Mesendoderm (in vitro differentiated cells): ENCODE data around the gene KCTD21.

Source experiments
- DNase-seq: peaks from one replicate; pipeline ENCODE4 v3.0.0; 2013
- H2AK5ac ChIP-seq: 2 replicates; pipeline ENCODE4 v1.6.1; 2013; ENCODE audit warnings: low read length, inconsistent platforms
- H2BK120ac ChIP-seq: 2 replicates; pipeline ENCODE4 v1.6.1; 2013; ENCODE audit warnings: low read depth, mild to moderate bottlenecking, low read length, moderate library complexity, mixed read lengths
- H2BK15ac ChIP-seq: replicated peaks from 2 replicates; pipeline ENCODE4 v1.6.1; 2013; ENCODE audit warnings: low read depth, mild to moderate bottlenecking, moderate library complexity
- H2BK5ac ChIP-seq: 2 replicates; pipeline ENCODE4 v1.6.1; 2013; ENCODE audit warnings: low read length, inconsistent platforms
- H3K18ac ChIP-seq: 2 replicates; pipeline ENCODE4 v1.6.1; 2013; ENCODE audit warnings: mild to moderate bottlenecking, low read length, mixed read lengths
- H3K23ac ChIP-seq: one replicate; pipeline ENCODE4 v1.6.1; 2013; ENCODE audit warnings: low read length
- H3K27ac ChIP-seq: 2 replicates; pipeline ENCODE4 v1.5.1; 2013; ENCODE audit warnings: low read depth, mild to moderate bottlenecking, inconsistent platforms, low read length, moderate library complexity
- H3K27me3 ChIP-seq: 2 replicates; pipeline ENCODE4 v1.6.1; 2013; ENCODE audit warnings: low read length, control low read depth, mild to moderate bottlenecking, inconsistent platforms; ENCODE audit not compliant: insufficient read depth, poor library complexity
- H3K36me3 ChIP-seq: 2 replicates; pipeline ENCODE4 v1.6.1; 2013; ENCODE audit warnings: low read length, inconsistent platforms; ENCODE audit not compliant: control insufficient read depth, insufficient read depth
- H3K4ac ChIP-seq: one replicate; pipeline ENCODE4 v1.6.1; 2013; ENCODE audit warnings: low read depth, mild to moderate bottlenecking, low read length, moderate library complexity
- H3K4me1 ChIP-seq: 2 replicates; pipeline ENCODE4 v1.6.1; 2013; ENCODE audit warnings: low read depth, low read length, inconsistent platforms; ENCODE audit not compliant: control insufficient read depth
- H3K4me2 ChIP-seq: 2 replicates; pipeline ENCODE4 v1.6.1; 2013; ENCODE audit warnings: low read length
- H3K4me3 ChIP-seq: 2 replicates; pipeline ENCODE4 v1.5.1; 2013; ENCODE audit warnings: mild to moderate bottlenecking, low read length
- H3K56ac ChIP-seq: one replicate; pipeline ENCODE4 v1.6.1; 2013; ENCODE audit warnings: low read length
- H3K79me1 ChIP-seq: 2 replicates; pipeline ENCODE4 v1.6.1; 2013; ENCODE audit warnings: low read length, inconsistent platforms
- H3K79me2 ChIP-seq: 2 replicates; pipeline ENCODE4 v1.6.1; 2013; ENCODE audit warnings: mild to moderate bottlenecking, low read length; ENCODE audit not compliant: control insufficient read depth, insufficient read depth
- H3K9ac ChIP-seq: 2 replicates; pipeline ENCODE4 v1.6.1; 2013; ENCODE audit warnings: low read length, inconsistent platforms
- H4K5ac ChIP-seq: one replicate; pipeline ENCODE4 v1.6.1; 2013; ENCODE audit warnings: low read length
- H4K8ac ChIP-seq: one replicate; pipeline ENCODE4 v1.6.1; 2013; ENCODE audit warnings: low read depth, mild to moderate bottlenecking, control low read depth, low read length, moderate library complexity
- WGBS: extraction: QIAGEN DNeasy Blood & Tissue Kit; methylation state at CpG from one replicate; pipeline ENCODE4 v1.1.7; 2013; ENCODE audit warnings: low lambda C conversion rate, missing lambda C conversion rate; ENCODE audit not compliant: insufficient coverage; ENCODE audit errors: extremely low coverage; 5-methylcytosine and 5-hydroxymethylcytosine counted together

Gene KCTD21

DNA sequence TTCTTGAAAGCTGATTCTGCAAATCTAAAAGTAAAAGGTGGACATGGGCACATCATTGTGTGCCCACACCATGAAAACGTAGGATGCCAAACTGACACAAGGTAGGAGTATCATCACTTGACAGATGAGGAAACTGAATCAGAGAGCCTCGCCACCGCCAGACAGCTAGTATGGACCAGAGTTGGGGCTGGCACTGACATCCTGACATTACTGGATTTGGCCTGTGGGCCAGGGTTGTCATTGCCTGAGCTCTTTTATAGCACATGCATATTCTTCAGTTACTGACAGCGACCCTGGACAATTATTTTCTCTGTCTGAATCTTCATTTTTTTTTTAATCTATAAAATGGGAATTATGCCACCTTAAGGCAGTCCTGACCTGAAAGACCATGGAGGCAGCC is 16.8 kb upstream of the KCTD21 start:
- Histone ChIP-seq H2BK5ac (no peak overlapping the region), H3K27me3 (no peaks in the 10 kb centered on the region), H2BK120ac (no peak overlapping the region), H2BK15ac (no peak overlapping the region), H3K9ac (no peak overlapping the region), H3K4me1 (peaks cover 1% of the 10 kb centered on the region), H3K4me2 (no peak overlapping the region), H2AK5ac (no peak overlapping the region), H4K5ac (no peak overlapping the region), H3K79me1 (no peaks in the 10 kb centered on the region), H3K23ac (no peak overlapping the region), H3K56ac (no peak overlapping the region), H3K18ac (no peak overlapping the region), H3K4me3 (no peak overlapping the region), H3K4ac (no peak overlapping the region), H3K79me2 (no peaks in the 10 kb centered on the region), H3K27ac (no peak overlapping the region), H3K36me3 (no peaks in the 10 kb centered on the region), H4K8ac (no peak overlapping the region)
- DNase-seq = no peak
- no CpG with 5 or more reads among the region's 4 CpGs for WGBS

DNA sequence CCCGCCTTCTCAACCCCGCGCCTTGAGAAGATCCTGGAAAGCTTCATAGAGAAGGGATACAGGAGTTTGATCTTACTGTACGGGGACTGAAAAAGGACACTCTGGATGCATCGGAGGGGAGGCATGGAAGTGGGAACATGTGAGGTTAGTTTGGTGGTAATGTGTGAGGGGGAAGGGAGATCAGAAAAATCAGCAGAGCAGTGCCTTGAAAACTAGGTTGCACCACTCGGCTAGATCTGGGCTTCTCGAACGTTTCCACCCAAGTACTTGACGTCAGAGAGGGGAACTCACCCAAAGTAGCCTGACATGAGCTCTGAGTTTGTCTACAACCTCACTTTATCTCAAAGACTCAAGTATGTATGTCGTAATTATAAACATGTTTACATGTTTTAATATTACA is 14.8 kb upstream of the KCTD21 start:
- H3K36me3 ChIP-seq = no peaks in the 10 kb centered on the region
- H3K4me2 ChIP-seq = no peak overlapping the region
- H3K27me3 ChIP-seq = no peaks in the 10 kb centered on the region
- no peak overlapping the region for H2BK5ac ChIP-seq
- WGBS = no CpG with 5 or more reads among the region's 10 CpGs
- no peak overlapping the region for H4K5ac ChIP-seq
- H4K8ac ChIP-seq = no peak overlapping the region
- H3K9ac ChIP-seq = no peak overlapping the region
- no peak overlapping the region for H2BK120ac ChIP-seq
- no peak overlapping the region for H3K56ac ChIP-seq
- no peaks in the 10 kb centered on the region for H3K79me1 ChIP-seq
- H3K27ac ChIP-seq = no peak overlapping the region
- no peak for DNase-seq
- no peak overlapping the region for H2AK5ac ChIP-seq
- peaks cover 1% of the 10 kb centered on the region for H3K4me1 ChIP-seq
- H3K4ac ChIP-seq = no peak overlapping the region
- H3K79me2 ChIP-seq = no peaks in the 10 kb centered on the region
- H3K18ac ChIP-seq = no peak overlapping the region
- H3K4me3 ChIP-seq = no peak overlapping the region
- no peak overlapping the region for H3K23ac ChIP-seq
- H2BK15ac ChIP-seq = no peak overlapping the region

DNA sequence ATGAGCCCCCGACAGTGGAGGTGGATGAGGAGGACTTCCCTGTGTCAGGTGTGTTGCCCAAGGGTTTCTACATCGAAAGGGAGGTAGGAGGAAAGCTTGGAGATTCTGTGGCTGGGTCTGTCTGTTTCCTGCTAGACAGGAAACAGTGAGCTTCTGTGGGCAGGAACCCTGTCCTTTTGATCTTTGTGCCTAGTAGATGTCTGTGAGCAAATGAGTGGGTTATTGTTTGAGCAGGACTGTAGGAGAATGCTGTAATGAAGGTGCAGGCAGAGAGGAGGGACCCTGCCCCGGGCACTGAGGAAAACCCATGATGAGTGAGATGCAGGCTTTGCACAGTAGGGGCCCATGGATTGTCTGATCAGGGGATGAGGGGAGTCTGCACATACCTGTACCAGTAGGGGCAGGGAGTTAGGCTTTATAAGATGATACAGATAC is 14.3 kb upstream of the KCTD21 start:
- no peak overlapping the region for H3K4me2 ChIP-seq
- no peak overlapping the region for H3K56ac ChIP-seq
- no peak overlapping the region for H2AK5ac ChIP-seq
- no peak overlapping the region for H3K9ac ChIP-seq
- H3K27ac ChIP-seq = no peak overlapping the region
- no peak overlapping the region for H2BK5ac ChIP-seq
- H3K18ac ChIP-seq = no peak overlapping the region
- no peak overlapping the region for H4K8ac ChIP-seq
- H4K5ac ChIP-seq = no peak overlapping the region
- no peak overlapping the region for H2BK120ac ChIP-seq
- H3K4me3 ChIP-seq = no peak overlapping the region
- H3K23ac ChIP-seq = no peak overlapping the region
- DNase-seq = no peak
- no peaks in the 10 kb centered on the region for H3K4me1 ChIP-seq
- WGBS = no CpG with 5 or more reads among the region's 3 CpGs
- H3K79me2 ChIP-seq = no peaks in the 10 kb centered on the region
- H3K79me1 ChIP-seq = no peaks in the 10 kb centered on the region
- H3K27me3 ChIP-seq = no peaks in the 10 kb centered on the region
- H3K36me3 ChIP-seq = no peaks in the 10 kb centered on the region
- no peak overlapping the region for H2BK15ac ChIP-seq
- no peak overlapping the region for H3K4ac ChIP-seq

DNA sequence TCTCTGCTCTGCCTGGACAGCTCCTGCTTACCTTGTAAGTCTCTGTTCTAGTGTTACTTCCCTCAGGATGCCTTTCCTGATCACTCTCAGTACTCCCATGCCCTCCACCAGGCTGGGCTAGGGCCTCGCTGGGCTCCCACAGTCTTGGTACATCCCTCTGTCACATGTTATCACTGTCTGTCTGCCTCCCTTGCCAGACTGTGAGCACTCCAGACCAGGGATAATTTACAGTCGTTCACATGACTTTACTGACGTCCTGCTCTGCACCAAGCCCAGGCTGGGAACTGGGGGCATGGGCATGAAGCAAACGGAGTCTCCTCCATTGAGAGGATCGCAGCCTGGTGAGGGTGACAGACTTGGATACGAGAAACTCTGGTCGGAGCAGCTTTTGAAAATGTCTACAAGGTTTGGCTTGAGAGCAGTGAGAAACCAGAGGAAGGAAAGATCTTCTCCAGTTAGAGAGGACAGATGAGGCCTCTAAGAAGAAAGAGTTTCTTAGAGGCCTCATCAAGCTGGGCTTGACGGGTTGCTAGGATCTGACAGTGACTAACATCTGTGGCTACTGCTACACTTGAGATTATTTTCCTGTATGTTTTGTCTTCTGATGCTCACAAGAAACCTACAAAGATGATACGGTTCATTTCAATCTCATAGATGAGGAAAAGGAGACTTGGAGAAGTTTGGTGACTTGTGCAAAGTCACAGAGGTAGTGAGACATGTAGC is 12.8 kb upstream of the KCTD21 start:
- no peaks in the 10 kb centered on the region for H3K79me1 ChIP-seq
- no peak overlapping the region for H4K8ac ChIP-seq
- no peak overlapping the region for H3K4me2 ChIP-seq
- H3K9ac ChIP-seq = no peak overlapping the region
- no peak overlapping the region for H3K56ac ChIP-seq
- no peak overlapping the region for H3K4me3 ChIP-seq
- no peaks in the 10 kb centered on the region for H3K27me3 ChIP-seq
- H3K27ac ChIP-seq = no peak overlapping the region
- no CpG with 5 or more reads among the region's 9 CpGs for WGBS
- H4K5ac ChIP-seq = no peak overlapping the region
- no peak overlapping the region for H3K23ac ChIP-seq
- no peak overlapping the region for H3K4ac ChIP-seq
- H3K4me1 ChIP-seq = no peaks in the 10 kb centered on the region
- no peak overlapping the region for H2BK120ac ChIP-seq
- no peak overlapping the region for H2BK5ac ChIP-seq
- H3K18ac ChIP-seq = no peak overlapping the region
- H3K79me2 ChIP-seq = no peaks in the 10 kb centered on the region
- no peak for DNase-seq
- no peak overlapping the region for H2BK15ac ChIP-seq
- no peak overlapping the region for H2AK5ac ChIP-seq
- no peaks in the 10 kb centered on the region for H3K36me3 ChIP-seq

DNA sequence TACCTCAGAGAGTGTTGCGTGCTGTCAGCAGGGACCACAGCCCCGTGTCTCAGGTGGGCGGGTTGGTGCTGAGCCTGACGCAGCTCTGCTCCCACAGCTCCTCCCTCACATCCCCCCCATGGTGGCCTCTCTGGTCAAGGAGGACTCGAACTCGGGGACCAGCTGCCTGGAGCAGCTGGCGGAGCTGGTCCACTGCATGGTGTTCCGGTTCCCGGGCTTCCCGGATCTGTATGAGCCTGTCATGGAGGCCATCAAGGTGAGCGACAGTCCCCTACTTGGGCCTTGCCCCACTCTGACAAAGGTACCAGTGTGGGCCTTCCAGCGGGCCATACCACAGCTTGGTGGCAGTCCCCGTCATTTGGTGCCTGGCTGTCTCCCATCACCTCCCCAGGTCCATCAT is 12.1 kb upstream of the KCTD21 start:
- Histone ChIP-seq H4K5ac (no peak overlapping the region), H3K18ac (no peak overlapping the region), H3K79me1 (no peaks in the 10 kb centered on the region), H3K56ac (no peak overlapping the region), H3K27ac (no peak overlapping the region), H3K4me3 (no peak overlapping the region), H3K79me2 (no peaks in the 10 kb centered on the region), H2BK5ac (no peak overlapping the region), H3K4me1 (no peaks in the 10 kb centered on the region), H2AK5ac (no peak overlapping the region), H3K36me3 (no peaks in the 10 kb centered on the region), H3K27me3 (no peaks in the 10 kb centered on the region), H3K23ac (no peak overlapping the region), H3K4ac (no peak overlapping the region), H3K4me2 (no peak overlapping the region), H2BK120ac (no peak overlapping the region), H3K9ac (no peak overlapping the region), H4K8ac (no peak overlapping the region), H2BK15ac (no peak overlapping the region)
- no CpG with 5 or more reads among the region's 13 CpGs for WGBS
- no peak for DNase-seq

DNA sequence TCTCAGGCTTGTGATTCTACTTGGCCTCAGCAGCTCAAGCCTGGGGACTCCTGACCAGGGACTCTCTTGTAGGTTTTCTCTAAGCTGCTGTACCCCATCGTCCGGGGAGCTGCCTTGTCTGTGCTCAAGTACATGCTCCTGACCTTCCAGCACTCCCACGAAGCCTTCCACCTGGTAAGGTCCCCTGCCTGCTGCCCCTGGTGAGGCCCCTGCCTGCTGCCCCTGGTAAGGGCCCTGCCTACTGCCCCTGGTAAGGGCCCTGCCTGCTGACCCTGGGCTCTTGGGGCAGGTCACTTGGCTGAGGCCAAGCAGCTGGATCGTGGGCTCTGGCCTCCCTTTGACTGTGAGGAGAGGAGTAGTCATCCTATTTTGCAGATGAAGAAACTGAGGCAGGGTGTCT is 11.6 kb upstream of the KCTD21 start:
- Histone ChIP-seq H3K9ac (no peak overlapping the region), H3K36me3 (no peaks in the 10 kb centered on the region), H3K4ac (no peak overlapping the region), H3K56ac (no peak overlapping the region), H4K8ac (no peak overlapping the region), H3K79me1 (no peaks in the 10 kb centered on the region), H3K27ac (no peak overlapping the region), H3K27me3 (no peaks in the 10 kb centered on the region), H3K79me2 (no peaks in the 10 kb centered on the region), H2AK5ac (no peak overlapping the region), H3K18ac (no peak overlapping the region), H3K4me3 (no peak overlapping the region), H2BK15ac (no peak overlapping the region), H3K4me1 (no peaks in the 10 kb centered on the region), H2BK5ac (no peak overlapping the region), H4K5ac (no peak overlapping the region), H2BK120ac (no peak overlapping the region), H3K4me2 (no peak overlapping the region), H3K23ac (no peak overlapping the region)
- DNase-seq = no peak
- WGBS = no CpG with 5 or more reads among the region's 4 CpGs
